Measurements from ENCODE around the gene MOK. TPM values are rescaled to one million over a fixed set of nuclear protein-coding genes. Genes with fewer than 3 reads are reported as not detected.
A peak's percentile ranks its signal among the peaks of the same experiment; 100 is the strongest.

The MOK gene
- total RNA-seq, 2 experiments from 2014 or later = 6.2 to 6.6 TPM

DNA sequence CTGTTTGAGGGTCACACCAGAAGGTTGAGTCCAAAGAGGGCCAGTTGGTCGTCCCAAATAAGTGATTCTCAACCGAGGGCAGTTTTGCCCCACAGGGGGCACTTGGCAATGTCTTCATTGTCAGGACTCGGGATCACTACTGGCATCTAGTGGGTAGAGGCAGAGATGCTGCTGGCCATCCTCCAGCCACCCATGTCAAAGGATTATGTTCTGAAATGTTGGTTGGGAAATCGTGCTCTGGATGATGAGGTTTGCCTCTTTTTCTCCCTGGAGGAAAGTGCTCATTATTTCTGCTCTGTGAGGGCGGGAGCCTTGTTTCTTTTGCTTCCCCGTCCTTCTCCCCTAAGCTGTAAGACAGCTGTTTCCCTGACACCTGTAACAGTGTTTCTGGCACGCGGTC lies 18.1 kb upstream of the MOK start:
- Mint-ChIP-seq H3K4me1 (ENCODE audit: low read depth) (peaks cover 23% of the 10 kb centered on the region), H3K27ac (no peak overlapping the region), H3K4me3 (no peak overlapping the region), H3K27me3 (no peaks in the 10 kb centered on the region), H3K36me3 (ENCODE audit: low read depth) (peaks cover 8% of the 10 kb centered on the region), H3K9me3 (no peaks in the 10 kb centered on the region)
- ATAC-seq (no peak), DNase-seq (peak; percentile 56)
- ChIA-PET POLR2A (interaction anchor here (0.6 to 1.1 kb wide), 2 partner anchors 39 to 224 kb away, joined by 3 to 4 read pairs; partner anchors contain the start of genes CINP and TECPR2), CTCF (no interaction called here)
- peak; percentile 58 for TF ChIP-seq CTCF (IDR thresholded peaks at IDR 0.05)
- intact Hi-C loops (cut with micrococcal nuclease) = no loop called here

- Mint-ChIP-seq H3K4me3 (peak overlapping the region; percentile 88), H3K27me3 (no peaks in the 10 kb centered on the region), H3K4me1 (ENCODE audit: low read depth) (peaks cover 31% of the 10 kb centered on the region), H3K27ac (peak overlapping the region; percentile 57), H3K9me3 (no peaks in the 10 kb centered on the region), H3K36me3 (ENCODE audit: low read depth) (peaks cover 6% of the 10 kb centered on the region)
- ChIA-PET POLR2A (interaction anchor here (0.7 to 1.1 kb wide), 2 partner anchors 35 to 40 kb away, joined by 3 to 4 read pairs; partner anchors contain the start of genes CINP and TECPR2), CTCF (interaction anchor here (0.7 to 1.8 kb wide), 7 partner anchors 15 to 273 kb away, joined by 3 to 5 read pairs (median 3); no protein-coding TSS in a partner anchor)
- DNase-seq (no peak), ATAC-seq (no peak)
- intact Hi-C loops (cut with micrococcal nuclease) = no loop called here
- TF ChIP-seq CTCF (IDR thresholded peaks at IDR 0.05) = no peak
Observed at GRCh38 chr14:102321456-102322422, 16.8 kb upstream of the MOK start.

- Mint-ChIP-seq H3K27me3 (no peaks in the 10 kb centered on the region), H3K27ac (peak overlapping the region; percentile 88), H3K4me3 (peak overlapping the region; percentile 88), H3K36me3 (ENCODE audit: low read depth) (peaks cover 2% of the 10 kb centered on the region), H3K9me3 (no peaks in the 10 kb centered on the region), H3K4me1 (ENCODE audit: low read depth) (peaks cover 33% of the 10 kb centered on the region)
- intact Hi-C loops (cut with micrococcal nuclease) = no loop called here
- no peak for DNase-seq
- no peak for TF ChIP-seq CTCF (IDR thresholded peaks at IDR 0.05)
- no peak for ATAC-seq
- POLR2A ChIA-PET = interaction anchor here (0.7 to 2.5 kb wide), 4 partner anchors 15 to 232 kb away, joined by 3 to 10 read pairs (median 5); partner anchors contain the start of genes CINP and TECPR2
- CTCF ChIA-PET = interaction anchor here (0.7 to 1.8 kb wide), 7 partner anchors 16 to 274 kb away, joined by 3 to 5 read pairs (median 3); no protein-coding TSS in a partner anchor
Observed at GRCh38 chr14:102320671-102321455, 15.9 kb upstream of the MOK start.

DNA sequence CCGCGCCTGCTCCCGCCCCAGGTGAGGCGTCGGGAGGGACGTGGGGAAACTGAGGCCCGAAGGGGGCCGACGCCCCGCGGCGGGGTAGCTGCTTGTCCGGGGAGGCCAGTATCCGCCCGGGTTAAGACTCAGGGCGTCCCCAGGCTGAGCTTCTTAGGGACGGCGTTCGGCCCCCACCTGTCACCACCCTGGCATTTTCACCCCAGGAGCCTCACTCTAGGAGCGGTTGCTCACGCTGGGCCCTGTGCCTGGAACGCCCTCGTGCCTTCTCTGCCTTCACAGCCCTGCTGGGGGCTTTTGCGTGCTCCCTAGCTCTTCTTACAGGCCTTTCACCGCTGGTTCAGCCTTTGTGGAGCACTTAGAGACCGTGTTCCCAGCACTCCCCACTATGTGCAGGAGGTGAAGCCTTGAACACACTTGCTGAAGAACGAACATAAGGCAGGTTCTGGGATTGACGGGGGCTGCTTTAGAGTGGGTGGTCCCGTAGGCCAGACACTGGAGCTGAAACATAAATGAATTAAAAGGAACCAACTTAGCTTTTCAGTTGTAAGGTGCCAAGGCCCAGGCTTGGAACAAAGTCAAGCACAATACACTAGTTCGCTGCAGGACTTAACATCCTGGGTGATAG lies 15.2 kb upstream of the MOK start:
- peak overlapping the region; percentile 88 for H3K27ac Mint-ChIP-seq
- H3K4me1 Mint-ChIP-seq (ENCODE audit: low read depth) = peaks cover 36% of the 10 kb centered on the region
- DNase-seq (peak; percentile 49), ATAC-seq (peak; percentile 5)
- peak overlapping the region; percentile 88 for H3K4me3 Mint-ChIP-seq
- ChIA-PET CTCF (interaction anchor here (1.3 to 1.8 kb wide), 3 partner anchors 11 to 16 kb away, joined by 3 to 5 read pairs (median 4); partner anchors contain the start of gene MOK), POLR2A (interaction anchor here (0.9 to 2.5 kb wide), 5 partner anchors 11 to 232 kb away, joined by 3 to 10 read pairs (median 4); partner anchors contain the start of genes CINP and TECPR2)
- no peak for TF ChIP-seq CTCF (IDR thresholded peaks at IDR 0.05)
- intact Hi-C loops (cut with micrococcal nuclease) = no loop called here
- peaks cover 2% of the 10 kb centered on the region for H3K36me3 Mint-ChIP-seq (ENCODE audit: low read depth)
- no peaks in the 10 kb centered on the region for H3K9me3 Mint-ChIP-seq
- no peaks in the 10 kb centered on the region for H3K27me3 Mint-ChIP-seq
